Stromal cell of bone marrow (primary cell): ENCODE data around the gene POLR1F.

Experiments
- DNase-seq: peaks from one replicate; pipeline ENCODE4 v3.0.0-alpha.2; 2012; ENCODE audit warnings: low read depth

The POLR1F gene

GRCh38 chr7:19674266-19674960 lies 34.4 kb downstream of the POLR1F start:
- DNase-seq = peak; percentile 66

GRCh38 chr7:19670806-19671205 lies 38.0 kb downstream of the POLR1F start:
- no peak for DNase-seq

GRCh38 chr7:19665399-19666008 lies 43.3 kb downstream of the POLR1F start:
- DNase-seq = no peak

- no peak for DNase-seq
Measured at GRCh38 chr7:19663816-19664462, 44.9 kb downstream of the POLR1F start.

- no peak for DNase-seq
Measured at GRCh38 chr7:19648791-19649190, 60.0 kb downstream of the POLR1F start.
